Measurements from ENCODE around the gene NDUFAF5.

- TF ChIP-seq, protein P1, sequence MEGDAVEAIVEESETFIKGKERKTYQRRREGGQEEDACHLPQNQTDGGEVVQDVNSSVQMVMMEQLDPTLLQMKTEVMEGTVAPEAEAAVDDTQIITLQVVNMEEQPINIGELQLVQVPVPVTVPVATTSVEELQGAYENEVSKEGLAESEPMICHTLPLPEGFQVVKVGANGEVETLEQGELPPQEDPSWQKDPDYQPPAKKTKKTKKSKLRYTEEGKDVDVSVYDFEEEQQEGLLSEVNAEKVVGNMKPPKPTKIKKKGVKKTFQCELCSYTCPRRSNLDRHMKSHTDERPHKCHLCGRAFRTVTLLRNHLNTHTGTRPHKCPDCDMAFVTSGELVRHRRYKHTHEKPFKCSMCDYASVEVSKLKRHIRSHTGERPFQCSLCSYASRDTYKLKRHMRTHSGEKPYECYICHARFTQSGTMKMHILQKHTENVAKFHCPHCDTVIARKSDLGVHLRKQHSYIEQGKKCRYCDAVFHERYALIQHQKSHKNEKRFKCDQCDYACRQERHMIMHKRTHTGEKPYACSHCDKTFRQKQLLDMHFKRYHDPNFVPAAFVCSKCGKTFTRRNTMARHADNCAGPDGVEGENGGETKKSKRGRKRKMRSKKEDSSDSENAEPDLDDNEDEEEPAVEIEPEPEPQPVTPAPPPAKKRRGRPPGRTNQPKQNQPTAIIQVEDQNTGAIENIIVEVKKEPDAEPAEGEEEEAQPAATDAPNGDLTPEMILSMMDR (IDR thresholded peaks at IDR 0.05; ENCODE audit: insufficient read depth, low read length) = no peak
- TF ChIP-seq POLR2AphosphoS5 (IDR thresholded peaks at IDR 0.05; ENCODE audit: low read depth) = no peak
Measured at GRCh38 chr20:13858439-13858838, 73.6 kb downstream of the NDUFAF5 start.

All from HL-60 (cell line).